NB4 (cell line): ENCODE measurements around the gene ERBIN.

Experiments used
- MYC ChIP-seq: IDR thresholded peaks from 2 replicates; pipeline ENCODE4 v1.6.1; 2011; ENCODE audit warnings: low read depth, low read length
- POLR2A ChIP-seq: IDR thresholded peaks from 2 replicates; pipeline ENCODE4 v1.6.1; 2011; ENCODE audit warnings: mild to moderate bottlenecking; ENCODE audit not compliant: insufficient read length; ENCODE audit errors: extremely low read depth
- TF ChIP-seq, protein P1 (sequence below): IDR thresholded peaks from one replicate; pipeline ENCODE4 v1.5.1; 2012; ENCODE audit warnings: low read depth, low read length

DNA sequence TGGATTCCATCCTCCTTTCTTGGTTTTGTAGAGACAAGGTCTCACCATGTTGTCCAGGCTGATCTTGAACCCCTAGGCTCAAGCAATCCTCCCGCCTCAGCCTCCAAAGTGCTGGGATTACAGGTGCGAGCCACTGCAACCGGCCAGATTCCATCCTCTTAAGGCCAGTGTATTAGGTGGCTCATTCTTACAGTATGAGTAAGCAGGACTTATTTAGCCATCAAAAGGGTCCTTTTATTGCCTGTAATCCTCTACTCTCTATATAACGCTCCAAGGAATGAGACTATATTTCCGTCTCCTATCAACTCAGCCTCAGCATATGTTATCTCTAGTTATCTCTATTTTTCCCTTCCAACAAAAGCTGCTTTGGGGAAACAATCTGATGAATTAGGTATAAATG is 3.0 kb upstream of the ERBIN start:
- no peak for TF ChIP-seq POLR2A
- TF ChIP-seq, protein P1, sequence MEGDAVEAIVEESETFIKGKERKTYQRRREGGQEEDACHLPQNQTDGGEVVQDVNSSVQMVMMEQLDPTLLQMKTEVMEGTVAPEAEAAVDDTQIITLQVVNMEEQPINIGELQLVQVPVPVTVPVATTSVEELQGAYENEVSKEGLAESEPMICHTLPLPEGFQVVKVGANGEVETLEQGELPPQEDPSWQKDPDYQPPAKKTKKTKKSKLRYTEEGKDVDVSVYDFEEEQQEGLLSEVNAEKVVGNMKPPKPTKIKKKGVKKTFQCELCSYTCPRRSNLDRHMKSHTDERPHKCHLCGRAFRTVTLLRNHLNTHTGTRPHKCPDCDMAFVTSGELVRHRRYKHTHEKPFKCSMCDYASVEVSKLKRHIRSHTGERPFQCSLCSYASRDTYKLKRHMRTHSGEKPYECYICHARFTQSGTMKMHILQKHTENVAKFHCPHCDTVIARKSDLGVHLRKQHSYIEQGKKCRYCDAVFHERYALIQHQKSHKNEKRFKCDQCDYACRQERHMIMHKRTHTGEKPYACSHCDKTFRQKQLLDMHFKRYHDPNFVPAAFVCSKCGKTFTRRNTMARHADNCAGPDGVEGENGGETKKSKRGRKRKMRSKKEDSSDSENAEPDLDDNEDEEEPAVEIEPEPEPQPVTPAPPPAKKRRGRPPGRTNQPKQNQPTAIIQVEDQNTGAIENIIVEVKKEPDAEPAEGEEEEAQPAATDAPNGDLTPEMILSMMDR = no peak
- TF ChIP-seq MYC = no peak
